Left cardiac atrium (tissue), 4 donors: ENCODE data around the gene WDR38. TPM values are rescaled to one million over a fixed set of nuclear protein-coding genes. Genes with fewer than 3 reads are reported as not detected.

Source experiments
- ATAC-seq, 2 donors: fragments of 200-7000 bp; cut with Tn5 transposase; one replicate each; pipeline ENCODE4 v1.9.1; 2020; ENCODE audit warnings: mild to moderate bottlenecking in 2 of 2, moderate library complexity in 2 of 2
- DNase-seq: peaks from one replicate; pipeline ENCODE4 v3.0.0-alpha.2; 2020
- intact Hi-C, 2 donors: fragments of 100-400 bp; cut with DNase I; formaldehyde crosslinking; loops; one replicate each; pipeline versions ENCODE4 v1.14.1 to v1.15.1; 2022 to 2023
- total RNA-seq, 2 donors: library from RNA; stranded (reverse); fragmentation: NEBNext Ultra II Directional; extraction: Animal tissue kit (Norgen Biotek cat#: 25700); gene quantifications; one replicate each; pipeline ENCODE4 v1.2.1, GENCODE V29; 2021
- donor health status: DM: no; HTN: yes; CAD: no.
- donor health status: DM: no; HTN: yes; CAD: no; lungs with severe emphysema.
- donor health status: DM: yes; HTN: yes; CAD: no.
- donor health status: Dilated cardiomyopathy.

WDR38 gene
- total RNA-seq, 2 donors from 2014 or later, result not detected

GRCh38 chr9:124854822-124855221, 1.6 kb downstream of the WDR38 start:
- DNase-seq, result no peak
- intact Hi-C loops, result no loop called here
- ATAC-seq, result no peak

- intact Hi-C loops, result no loop called here
Observed at GRCh38 chr9:124855566-124855943, 2.3 kb downstream of the WDR38 start.

GRCh38 chr9:124855944-124856765, 2.9 kb downstream of the WDR38 start:
- ATAC-seq, result no peak
- DNase-seq, result no peak
- intact Hi-C loops, result no loop called here

More at GRCh38 chr9:124855566-124855943, 2.3 kb downstream of the WDR38 start:
- DNase-seq (no peak), ATAC-seq (no peak)

GRCh38 chr9:124857533-124858162, 4.4 kb downstream of the WDR38 start:
- ATAC-seq, result no peak
- intact Hi-C loops, result no loop called here

GRCh38 chr9:124858330-124859046, 5.2 kb downstream of the WDR38 start:
- DNase-seq (no peak), ATAC-seq (no peak)
- intact Hi-C loops, result no loop called here

More at GRCh38 chr9:124857533-124858162, 4.4 kb downstream of the WDR38 start:
- DNase-seq, result no peak

- ATAC-seq (no peak), DNase-seq (no peak)
- intact Hi-C loops, result no loop called here
Observed at GRCh38 chr9:124859803-124860581, 6.7 kb downstream of the WDR38 start.

GRCh38 chr9:124860582-124861341, 7.5 kb downstream of the WDR38 start:
- no peak for ATAC-seq
- intact Hi-C loops, result no loop called here
- no peak for DNase-seq

- ATAC-seq, result peak; percentile 97 to 98
- peak; percentile 96 for DNase-seq
- intact Hi-C loops, result no loop called here
Observed at GRCh38 chr9:124861342-124862229, 8.3 kb downstream of the WDR38 start, which contains the start of the genes ARPC5L and RPL35. Gene ARPC5L, plus strand, starts transcription at chr9:124862130. Its CDS starts 7,161 bp downstream, at chr9:124869291. Gene RPL35, minus strand, starts transcription at chr9:124861957. Its CDS starts 45 bp downstream, at chr9:124861912.

- ATAC-seq, result no peak
- intact Hi-C loops, result no loop called here
- no peak for DNase-seq
Observed at GRCh38 chr9:124863371-124863871, 10.2 kb downstream of the WDR38 start.

GRCh38 chr9:124868511-124869465, 15.5 kb downstream of the WDR38 start:
- DNase-seq, result peak; percentile 92
- peak; percentile 94 to 95 for ATAC-seq
- intact Hi-C loops, result no loop called here

- DNase-seq, result peak; percentile 45
- intact Hi-C loops, result no loop called here
- ATAC-seq, result peak; percentile 11 to 30
Observed at GRCh38 chr9:124869466-124869985, 16.3 kb downstream of the WDR38 start.

GRCh38 chr9:124869986-124870560, 16.8 kb downstream of the WDR38 start:
- intact Hi-C loops, result loop anchor here in 1 of 2 donors (10.0 kb wide), 1 partner anchor 275 kb away; the partner anchor contains the start of gene SCAI
- ATAC-seq (peak in 1 of 2 donors; percentile 2), DNase-seq (peak; percentile 57)

GRCh38 chr9:124870723-124871122, 17.5 kb downstream of the WDR38 start:
- intact Hi-C loops, result loop anchor here in 1 of 2 donors (10.0 kb wide), 1 partner anchor 274 kb away; the partner anchor contains the start of gene SCAI
- ATAC-seq (no peak), DNase-seq (no peak)

- intact Hi-C loops, result loop anchor here in 1 of 2 donors (10.0 kb wide), 1 partner anchor 274 kb away; the partner anchor contains the start of gene SCAI
- ATAC-seq (no peak), DNase-seq (no peak)
Observed at GRCh38 chr9:124871156-124871561, 17.9 kb downstream of the WDR38 start.

- ATAC-seq (no peak), DNase-seq (no peak)
- intact Hi-C loops, result loop anchor here in 1 of 2 donors (10.0 kb wide), 1 partner anchor 271 kb away; the partner anchor contains the start of gene SCAI
Observed at GRCh38 chr9:124873664-124874063, 20.4 kb downstream of the WDR38 start.
